Kidney epithelial cell (primary cell): ENCODE results near the gene SEZ6L. TPM values are rescaled to one million over a fixed set of nuclear protein-coding genes. Genes with fewer than 3 reads are reported as not detected.

ENCODE experiments used
- DNase-seq: peaks from one replicate; pipeline ENCODE4 v3.0.0-alpha.2; 2010; ENCODE audit warnings: low read depth
- H3K27me3 ChIP-seq: 2 replicates; pipeline ENCODE4 v1.6.0; 2011; ENCODE audit warnings: low read length; ENCODE audit not compliant: control insufficient read depth, insufficient read depth
- H3K36me3 ChIP-seq: 2 replicates; pipeline ENCODE4 v1.5.1; 2011; ENCODE audit warnings: low read length; ENCODE audit not compliant: control insufficient read depth, insufficient read depth
- H3K4me3 ChIP-seq: 2 replicates; pipeline ENCODE4 v1.5.1; 2011; ENCODE audit warnings: low read depth, mild to moderate bottlenecking, control low read depth, low read length
- total RNA-seq: library from RNA; depleted of rRNA; stranded (reverse); fragments of >200 nt; gene quantifications from 2 replicates; pipeline ENCODE4 v1.2.3, GENCODE V29; 2015
- TF ChIP-seq, protein P1 (sequence below): IDR thresholded peaks from 2 replicates; pipeline ENCODE4 v1.5.1; 2011; ENCODE audit warnings: mild to moderate bottlenecking, moderate library complexity, low read length, control low read depth, inconsistent platforms; ENCODE audit not compliant: insufficient read depth, poor library complexity, severe bottlenecking

The SEZ6L gene
- total RNA-seq, 1 donor from 2014 or later, result not detected

DNA sequence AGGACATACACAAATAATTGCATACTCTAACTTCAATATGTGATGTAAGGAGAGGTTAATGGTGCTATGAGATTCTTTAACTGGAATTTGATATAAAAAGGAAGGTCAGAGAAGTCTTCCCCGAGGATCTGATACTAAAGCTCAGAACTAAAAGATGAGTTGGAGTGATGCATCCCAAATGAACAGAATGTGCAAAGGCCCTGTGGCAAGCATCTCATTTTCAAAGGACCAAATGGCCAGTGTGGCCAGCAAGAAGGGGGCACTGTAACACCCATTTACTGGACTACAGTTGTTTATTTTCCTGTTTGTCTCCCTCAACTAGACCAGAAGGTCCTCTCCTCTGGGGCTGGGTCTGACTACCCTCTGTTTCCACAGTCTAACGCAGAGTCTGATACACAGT lies 144.9 kb downstream of the SEZ6L start:
- no peak for DNase-seq
- no peaks in the 10 kb centered on the region for H3K36me3 ChIP-seq
- no peak overlapping the region for H3K4me3 ChIP-seq
- H3K27me3 ChIP-seq, result peaks cover 3% of the 10 kb centered on the region
- TF ChIP-seq, protein P1, sequence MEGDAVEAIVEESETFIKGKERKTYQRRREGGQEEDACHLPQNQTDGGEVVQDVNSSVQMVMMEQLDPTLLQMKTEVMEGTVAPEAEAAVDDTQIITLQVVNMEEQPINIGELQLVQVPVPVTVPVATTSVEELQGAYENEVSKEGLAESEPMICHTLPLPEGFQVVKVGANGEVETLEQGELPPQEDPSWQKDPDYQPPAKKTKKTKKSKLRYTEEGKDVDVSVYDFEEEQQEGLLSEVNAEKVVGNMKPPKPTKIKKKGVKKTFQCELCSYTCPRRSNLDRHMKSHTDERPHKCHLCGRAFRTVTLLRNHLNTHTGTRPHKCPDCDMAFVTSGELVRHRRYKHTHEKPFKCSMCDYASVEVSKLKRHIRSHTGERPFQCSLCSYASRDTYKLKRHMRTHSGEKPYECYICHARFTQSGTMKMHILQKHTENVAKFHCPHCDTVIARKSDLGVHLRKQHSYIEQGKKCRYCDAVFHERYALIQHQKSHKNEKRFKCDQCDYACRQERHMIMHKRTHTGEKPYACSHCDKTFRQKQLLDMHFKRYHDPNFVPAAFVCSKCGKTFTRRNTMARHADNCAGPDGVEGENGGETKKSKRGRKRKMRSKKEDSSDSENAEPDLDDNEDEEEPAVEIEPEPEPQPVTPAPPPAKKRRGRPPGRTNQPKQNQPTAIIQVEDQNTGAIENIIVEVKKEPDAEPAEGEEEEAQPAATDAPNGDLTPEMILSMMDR, result no peak

DNA sequence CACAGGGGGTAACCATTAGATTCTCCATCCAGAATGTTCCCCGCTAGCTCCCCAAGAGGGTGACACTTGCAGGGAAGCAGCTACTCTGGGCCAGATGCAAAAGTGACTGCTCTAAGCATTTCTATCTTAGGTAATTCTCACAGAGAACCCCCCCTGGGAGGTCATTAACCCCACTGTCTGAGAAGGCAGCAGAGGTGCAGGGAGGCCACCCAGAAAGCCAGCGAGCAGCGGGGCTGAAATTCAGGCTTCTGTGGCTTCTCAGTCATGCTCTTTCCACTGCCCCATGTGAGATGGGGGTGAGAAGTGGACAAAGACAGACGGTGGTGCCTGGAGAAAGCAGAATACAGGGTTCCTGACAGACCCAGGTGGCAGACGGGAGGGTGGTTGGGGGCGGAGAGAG lies 145.4 kb downstream of the SEZ6L start:
- DNase-seq, result no peak
- Histone ChIP-seq H3K36me3 (no peaks in the 10 kb centered on the region), H3K27me3 (peaks cover 3% of the 10 kb centered on the region), H3K4me3 (no peak overlapping the region)
- TF ChIP-seq, protein P1, result no peak

DNA sequence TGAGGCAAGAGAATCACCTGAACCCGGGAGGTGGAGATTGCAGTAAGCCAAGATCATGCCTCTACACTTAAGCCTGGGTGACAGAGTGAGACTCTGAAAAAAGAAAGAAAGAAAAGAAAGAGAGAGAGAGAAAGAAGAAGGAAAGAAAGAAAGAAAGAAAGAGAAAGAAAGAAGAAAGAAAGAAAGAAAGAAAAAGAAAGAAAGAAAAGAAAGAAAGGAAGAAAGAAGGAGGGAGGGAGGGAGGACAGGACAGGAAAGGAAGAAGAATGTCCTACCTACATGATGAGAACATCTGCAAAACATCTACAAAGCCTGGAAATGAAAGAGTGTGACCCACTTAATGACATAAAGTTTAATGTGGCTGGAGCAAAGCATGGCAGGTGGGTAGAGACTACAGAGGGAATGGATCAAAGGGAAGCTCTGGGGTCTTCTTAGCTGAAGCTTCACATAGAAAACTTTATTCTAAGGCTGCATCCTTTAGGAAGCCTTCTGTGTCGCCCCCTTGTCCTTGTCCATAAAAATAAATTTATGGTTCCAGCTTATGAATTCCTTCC lies 147.5 kb downstream of the SEZ6L start:
- TF ChIP-seq, protein P1, result no peak
- H3K4me3 ChIP-seq, result no peak overlapping the region
- DNase-seq, result no peak
- no peaks in the 10 kb centered on the region for H3K36me3 ChIP-seq
- peaks cover 3% of the 10 kb centered on the region for H3K27me3 ChIP-seq

DNA sequence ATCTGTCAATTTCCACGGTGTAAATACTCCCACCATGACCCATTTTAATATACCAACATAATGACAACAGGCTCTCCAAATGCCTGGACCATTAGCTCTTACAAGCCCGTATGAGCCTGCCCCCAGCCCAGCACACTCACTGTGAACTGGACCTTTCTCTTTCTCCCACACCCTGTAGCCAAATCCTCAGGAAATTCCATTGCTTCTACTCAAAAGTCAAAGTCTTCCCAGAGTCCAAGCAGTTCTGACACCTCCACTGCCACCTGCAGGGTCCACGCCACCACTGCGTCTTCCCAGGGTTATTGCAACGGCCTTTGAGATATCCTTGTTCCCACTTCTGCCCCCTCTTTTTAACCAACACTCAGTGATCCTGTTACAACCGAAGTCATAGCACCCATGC lies 149.7 kb downstream of the SEZ6L start:
- no peak for DNase-seq
- H3K27me3 ChIP-seq, result peaks cover 3% of the 10 kb centered on the region
- no peaks in the 10 kb centered on the region for H3K36me3 ChIP-seq
- TF ChIP-seq, protein P1, result peak; percentile 24
- H3K4me3 ChIP-seq, result no peak overlapping the region

DNA sequence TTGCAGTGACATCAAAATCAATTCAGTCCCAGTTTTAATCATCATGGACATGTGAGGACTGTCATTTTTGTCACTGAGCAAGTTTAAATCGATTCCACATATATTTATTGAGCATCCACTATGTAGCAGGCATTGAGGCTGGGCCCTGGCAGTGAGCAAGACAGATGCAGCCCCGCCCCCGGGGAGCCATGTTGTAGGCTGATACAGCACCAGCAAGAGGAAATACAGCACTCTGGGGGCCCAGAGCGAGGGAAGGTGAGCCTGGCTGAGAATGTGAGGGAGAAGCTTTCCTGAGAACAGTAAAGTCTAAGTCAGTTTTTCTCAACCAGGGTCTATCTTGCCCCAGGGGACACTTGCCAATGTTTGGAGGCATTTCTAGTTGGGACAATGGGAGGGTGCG lies 151.2 kb downstream of the SEZ6L start:
- Histone ChIP-seq H3K27me3 (peaks cover 6% of the 10 kb centered on the region), H3K4me3 (no peak overlapping the region), H3K36me3 (no peaks in the 10 kb centered on the region)
- no peak for DNase-seq
- TF ChIP-seq, protein P1, result no peak

DNA sequence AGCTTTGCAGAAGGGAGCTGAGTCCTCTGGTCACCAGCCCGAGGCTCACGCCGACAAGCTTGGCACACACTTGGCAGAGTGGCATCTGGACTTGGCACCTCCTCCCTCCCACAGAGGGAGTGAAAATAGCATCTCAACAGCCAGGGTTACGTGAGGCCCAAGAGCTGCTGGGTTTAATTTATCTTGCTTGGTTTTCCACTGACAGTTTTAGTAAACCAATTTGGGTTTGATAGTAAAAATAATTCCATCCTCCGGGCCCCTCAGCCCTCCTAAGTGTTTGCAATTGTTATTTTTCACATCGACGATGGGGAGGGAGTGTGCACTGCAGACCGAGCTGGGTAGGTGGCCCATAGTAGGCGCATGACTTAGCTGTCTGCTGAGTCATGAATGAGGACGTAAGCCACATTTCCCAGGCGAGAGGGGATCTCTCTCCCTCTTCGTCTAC lies 152.2 kb downstream of the SEZ6L start:
- Histone ChIP-seq H3K36me3 (no peaks in the 10 kb centered on the region), H3K27me3 (peaks cover 6% of the 10 kb centered on the region), H3K4me3 (no peak overlapping the region)
- no peak for DNase-seq
- TF ChIP-seq, protein P1, result no peak
